HEK293T (cell line): ENCODE measurements around the gene MVD.

Source experiments
- CTCF ChIA-PET: fragments of 350-600 bp; formaldehyde crosslinking; extraction: SDS; loops from one replicate; lab custom pipeline; 2021; ENCODE audit warnings: antibody characterized with exemption, inconsistent platforms; lab: Yijun Ruan, JAX
- POLR2A ChIA-PET: fragments of 350-600 bp; formaldehyde crosslinking; extraction: SDS; loops from one replicate; lab custom pipeline; 2020; ENCODE audit warnings: antibody characterized with exemption, inconsistent platforms; lab: Yijun Ruan, JAX
- DNase-seq: peaks from one replicate; pipeline ENCODE4 v3.0.0; 2012; ENCODE audit warnings: mixed read lengths; ENCODE audit errors: extremely low spot score
- ARNT ChIP-seq: fragments of 450-650 bp; IDR thresholded peaks from 2 replicates; pipeline ENCODE4 v1.6.1; 2017; ENCODE audit warnings: mild to moderate bottlenecking
- BHLHE40 ChIP-seq: fragments of 450-650 bp; IDR thresholded peaks from 2 replicates; pipeline ENCODE4 v1.6.1; 2016; ENCODE audit warnings: mild to moderate bottlenecking, moderate library complexity, borderline replicate concordance
- CTBP1 ChIP-seq: fragments of 450-650 bp; IDR thresholded peaks from 2 replicates; pipeline ENCODE4 v1.6.1; 2016; ENCODE audit warnings: borderline replicate concordance
- ELF4 ChIP-seq: fragments of 450-650 bp; IDR thresholded peaks from 2 replicates; pipeline ENCODE4 v1.6.1; 2017; ENCODE audit warnings: antibody characterized with exemption
- FOXA1 ChIP-seq: fragments of 450-650 bp; IDR thresholded peaks from 2 replicates; pipeline ENCODE4 v1.6.1; 2016; ENCODE audit warnings: mild to moderate bottlenecking
- FOXK2 ChIP-seq: fragments of 450-650 bp; IDR thresholded peaks from 2 replicates; pipeline ENCODE4 v1.6.1; 2016; ENCODE audit warnings: mild to moderate bottlenecking
- FOXM1 ChIP-seq: fragments of 450-650 bp; IDR thresholded peaks from 2 replicates; pipeline ENCODE4 v1.6.1; 2017; ENCODE audit warnings: mild to moderate bottlenecking, borderline replicate concordance
- HDGF ChIP-seq: fragments of 450-650 bp; IDR thresholded peaks from 2 replicates; pipeline ENCODE4 v1.6.1; 2017; ENCODE audit warnings: antibody characterized with exemption, borderline replicate concordance
- L3MBTL2 ChIP-seq: fragments of 450-650 bp; conservative IDR thresholded peaks from 2 replicates; pipeline ENCODE4 v1.6.1; 2016; ENCODE audit warnings: mild to moderate bottlenecking
- LEF1 ChIP-seq: fragments of 450-650 bp; IDR thresholded peaks from 2 replicates; pipeline ENCODE4 v1.6.1; 2017; ENCODE audit warnings: mild to moderate bottlenecking, borderline replicate concordance
- NFRKB ChIP-seq: fragments of 450-650 bp; IDR thresholded peaks from 2 replicates; pipeline ENCODE4 v1.6.1; 2016; ENCODE audit warnings: mild to moderate bottlenecking, moderate library complexity
- SP1 ChIP-seq: fragments of 450-650 bp; IDR thresholded peaks from 2 replicates; pipeline ENCODE4 v1.6.1; 2017
- SUZ12 ChIP-seq: fragments of 450-650 bp; IDR thresholded peaks from 2 replicates; pipeline ENCODE4 v1.6.1; 2016; ENCODE audit warnings: mild to moderate bottlenecking
- TARDBP ChIP-seq: fragments of 450-650 bp; IDR thresholded peaks from 2 replicates; pipeline ENCODE4 v1.6.1; 2016
- ZNF384 ChIP-seq: fragments of 450-650 bp; IDR thresholded peaks from 2 replicates; pipeline ENCODE4 v1.6.1; 2016
- TF ChIP-seq, protein P1 (sequence below): fragments of 450-650 bp; IDR thresholded peaks from 2 replicates; pipeline ENCODE4 v1.6.1; 2016

The MVD gene

GRCh38 chr16:88635671-88636319, 27.1 kb downstream of the MVD start:
- POLR2A ChIA-PET, result no interaction called here
- no peak for TF ChIP-seq TARDBP
- TF ChIP-seq ZNF384, result no peak
- no peak for TF ChIP-seq ELF4
- TF ChIP-seq SUZ12, result no peak
- TF ChIP-seq, protein P1, sequence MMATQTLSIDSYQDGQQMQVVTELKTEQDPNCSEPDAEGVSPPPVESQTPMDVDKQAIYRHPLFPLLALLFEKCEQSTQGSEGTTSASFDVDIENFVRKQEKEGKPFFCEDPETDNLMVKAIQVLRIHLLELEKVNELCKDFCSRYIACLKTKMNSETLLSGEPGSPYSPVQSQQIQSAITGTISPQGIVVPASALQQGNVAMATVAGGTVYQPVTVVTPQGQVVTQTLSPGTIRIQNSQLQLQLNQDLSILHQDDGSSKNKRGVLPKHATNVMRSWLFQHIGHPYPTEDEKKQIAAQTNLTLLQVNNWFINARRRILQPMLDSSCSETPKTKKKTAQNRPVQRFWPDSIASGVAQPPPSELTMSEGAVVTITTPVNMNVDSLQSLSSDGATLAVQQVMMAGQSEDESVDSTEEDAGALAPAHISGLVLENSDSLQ, result no peak
- no peak for TF ChIP-seq NFRKB
- no peak for TF ChIP-seq LEF1
- no peak for TF ChIP-seq HDGF
- TF ChIP-seq L3MBTL2, result no peak
- TF ChIP-seq SP1, result no peak
- TF ChIP-seq ARNT, result no peak
- no peak for TF ChIP-seq CTBP1
- no peak for TF ChIP-seq BHLHE40
- no peak for TF ChIP-seq FOXM1
- no peak for TF ChIP-seq FOXA1
- DNase-seq, result no peak
- CTCF ChIA-PET, result no interaction called here

- ChIA-PET CTCF (no interaction called here), POLR2A (no interaction called here)
Observed at GRCh38 chr16:88634994-88635670, 27.8 kb downstream of the MVD start.

DNA sequence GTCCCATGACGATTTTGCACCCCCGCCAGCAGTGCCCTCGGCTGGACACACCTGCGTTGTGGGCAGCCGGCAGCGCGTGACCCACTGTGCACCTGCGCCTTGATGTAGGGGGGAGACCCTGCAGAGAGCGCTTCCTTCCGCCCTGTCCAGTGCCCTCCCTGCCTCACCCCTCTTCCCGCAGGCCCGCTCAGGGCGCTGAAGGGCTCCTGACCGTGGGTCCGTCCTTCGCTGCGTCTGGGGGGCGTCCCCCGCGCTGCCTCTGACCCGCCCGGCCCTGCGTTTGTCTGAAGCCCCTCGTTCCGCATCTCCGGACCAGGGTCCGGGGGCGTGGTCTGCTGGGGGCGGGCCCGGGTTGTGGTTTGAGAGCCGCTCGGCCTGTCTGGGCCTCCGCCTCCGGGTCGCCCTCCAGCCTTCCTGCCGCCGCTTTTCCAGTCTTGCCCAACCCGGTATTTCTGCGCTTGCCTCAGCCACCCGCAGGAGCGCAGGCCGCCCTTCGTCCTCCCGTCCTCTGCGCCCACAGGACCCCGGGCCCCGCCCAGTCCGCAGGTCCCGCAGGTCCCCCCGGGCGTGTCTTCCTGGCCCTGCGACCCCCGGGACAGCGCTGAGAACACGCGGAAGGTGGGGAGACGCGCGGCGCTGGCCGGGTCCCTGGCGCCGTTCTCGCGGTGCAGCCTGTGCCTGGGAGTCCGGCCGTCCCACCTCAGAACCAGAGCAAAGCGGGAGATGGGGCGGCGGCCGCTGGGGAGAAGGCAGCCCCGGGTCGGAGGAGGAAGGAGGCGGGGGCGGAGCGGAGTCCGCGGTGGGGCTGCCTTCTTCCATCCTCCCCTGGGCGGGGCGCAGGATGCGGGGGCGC, 28.5 kb downstream of the MVD start:
- ChIA-PET CTCF (no interaction called here), POLR2A (no interaction called here)
- no peak for DNase-seq
- TF ChIP-seq FOXA1 (no peak), SUZ12 (no peak), HDGF (no peak), SP1 (no peak), ARNT (no peak), FOXK2 (no peak), TARDBP (no peak), NFRKB (no peak), ZNF384 (no peak), CTBP1 (no peak), FOXM1 (no peak), ELF4 (no peak)
- TF ChIP-seq, protein P1, result no peak

More at GRCh38 chr16:88634994-88635670, 27.8 kb downstream of the MVD start:
- TF ChIP-seq NFRKB (no peak), ELF4 (no peak), LEF1 (no peak), TARDBP (no peak), L3MBTL2 (no peak), SUZ12 (no peak), FOXA1 (no peak), CTBP1 (no peak)
- no peak for DNase-seq

GRCh38 chr16:88633684-88634140, 29.2 kb downstream of the MVD start:
- TF ChIP-seq ELF4, result no peak
- no peak for TF ChIP-seq L3MBTL2
- TF ChIP-seq FOXA1, result no peak
- no peak for TF ChIP-seq ZNF384
- no peak for TF ChIP-seq ARNT
- TF ChIP-seq SUZ12, result no peak
- TF ChIP-seq, protein P1, result no peak
- no peak for TF ChIP-seq FOXK2
- TF ChIP-seq LEF1, result no peak
- TF ChIP-seq FOXM1, result no peak
- ChIA-PET CTCF (interaction anchor here (1.0 kb wide), 1 partner anchor 14 kb away, joined by 3 read pairs; no protein-coding TSS in a partner anchor), POLR2A (interaction anchor here (1.1 kb wide), 2 partner anchors 8 to 159 kb away, joined by 3 read pairs; no protein-coding TSS in a partner anchor)
- DNase-seq, result no peak

- CTCF ChIA-PET, result interaction anchor here (0.6 kb wide), 1 partner anchor 371 kb away, joined by 5 read pairs; no protein-coding TSS in a partner anchor
- POLR2A ChIA-PET, result no interaction called here
- TF ChIP-seq SP1 (no peak), NFRKB (no peak), HDGF (no peak), TARDBP (no peak)
- no peak for DNase-seq
Observed at GRCh38 chr16:88632587-88632930, 30.3 kb downstream of the MVD start.
